DOHH2 (cell line): ENCODE measurements around the gene ALG12.
A peak's percentile ranks its signal among the peaks of the same experiment; 100 is the strongest.

Experiments used
- H3F3A ChIP-seq: fragments of 200-600 bp; sonication (generic), shearing (Covaris generic); 2 replicates; pipeline ENCODE4 v1.6.0; 2016; ENCODE audit warnings: antibody characterized with exemption, mild to moderate bottlenecking; ENCODE audit not compliant: control insufficient read depth, insufficient read depth
- H3K27ac ChIP-seq: fragments of 200-600 bp; sonication (generic); 2 replicates; pipeline ENCODE4 v1.5.1; 2014; ENCODE audit warnings: low read depth, mild to moderate bottlenecking, low read length, moderate library complexity
- H3K27me3 ChIP-seq: fragments of 200-600 bp; sonication (generic); 2 replicates; pipeline ENCODE4 v1.6.1; 2014; ENCODE audit warnings: mild to moderate bottlenecking, low read length, mixed read lengths; ENCODE audit not compliant: control insufficient read depth
- H3K36me3 ChIP-seq: fragments of 200-600 bp; sonication (generic); 2 replicates; pipeline ENCODE4 v1.6.1; 2014; ENCODE audit warnings: mild to moderate bottlenecking, low read length, moderate library complexity, mixed read lengths; ENCODE audit not compliant: control insufficient read depth
- H3K4me1 ChIP-seq: fragments of 200-600 bp; sonication (generic); 2 replicates; pipeline ENCODE4 v1.6.1; 2014; ENCODE audit warnings: mild to moderate bottlenecking, low read length, mixed read lengths; ENCODE audit not compliant: control insufficient read depth
- H3K4me2 ChIP-seq: fragments of 200-600 bp; sonication (generic); 2 replicates; pipeline ENCODE4 v1.6.0; 2014; ENCODE audit warnings: mild to moderate bottlenecking, low read length, moderate library complexity
- H3K4me3 ChIP-seq: fragments of 200-600 bp; sonication (generic); 2 replicates; pipeline ENCODE4 v1.5.1; 2014; ENCODE audit warnings: mild to moderate bottlenecking, low read length, mixed read lengths
- H3K79me2 ChIP-seq: fragments of 200-600 bp; sonication (generic); 2 replicates; pipeline ENCODE4 v1.6.1; 2014; ENCODE audit warnings: mild to moderate bottlenecking, low read length, mixed read lengths; ENCODE audit not compliant: control insufficient read depth
- H3K9me2 ChIP-seq: fragments of 200-600 bp; sonication (generic); replicated peaks from 2 replicates; pipeline ENCODE4 v1.6.1; 2014; ENCODE audit warnings: mild to moderate bottlenecking, low read length, mixed read lengths; ENCODE audit not compliant: control insufficient read depth
- H3K9me3 ChIP-seq: fragments of 200-600 bp; sonication (generic); 2 replicates; pipeline ENCODE4 v1.6.1; 2014; ENCODE audit warnings: antibody characterized with exemption, low read length, mixed read lengths; ENCODE audit not compliant: control insufficient read depth, insufficient read depth
- H4K20me1 ChIP-seq: fragments of 200-600 bp; sonication (generic); 2 replicates; pipeline ENCODE4 v1.6.0; 2014; ENCODE audit warnings: low read depth, mild to moderate bottlenecking, antibody characterized with exemption, low read length, moderate library complexity; ENCODE audit not compliant: control insufficient read depth, insufficient read depth
- CTCF ChIP-seq: fragments of 200-600 bp; sonication (generic); IDR thresholded peaks from one replicate; pipeline ENCODE4 v1.5.1; 2014; ENCODE audit warnings: antibody characterized with exemption, mild to moderate bottlenecking, low read depth, low read length; ENCODE audit not compliant: poor library complexity, severe bottlenecking
- EZH2phosphoT487 ChIP-seq: fragments of 200-600 bp; sonication (generic); IDR thresholded peaks from 2 replicates; pipeline ENCODE4 v1.6.1; 2017; ENCODE audit warnings: borderline replicate concordance, mild to moderate bottlenecking, antibody characterized with exemption, low read length, moderate library complexity, mixed read lengths

The ALG12 gene

GRCh38 chr22:49923445-49923844 is 5.2 kb upstream of the ALG12 start:
- no peak for TF ChIP-seq EZH2phosphoT487
- peak; percentile 93 for TF ChIP-seq CTCF
- Histone ChIP-seq H3F3A (peaks cover 36% of the 10 kb centered on the region), H3K27me3 (no peaks in the 10 kb centered on the region), H3K36me3 (peaks cover 70% of the 10 kb centered on the region), H3K4me1 (peaks cover 81% of the 10 kb centered on the region), H4K20me1 (no peaks in the 10 kb centered on the region; the same call in 1 of the 2 replicates), H3K4me2 (peak overlapping the region; percentile 99), H3K27ac (peak overlapping the region; percentile 99), H3K79me2 (peaks cover 44% of the 10 kb centered on the region), H3K9me2 (no peaks in the 10 kb centered on the region), H3K4me3 (peak overlapping the region; percentile 62), H3K9me3 (no peaks in the 10 kb centered on the region)

DNA sequence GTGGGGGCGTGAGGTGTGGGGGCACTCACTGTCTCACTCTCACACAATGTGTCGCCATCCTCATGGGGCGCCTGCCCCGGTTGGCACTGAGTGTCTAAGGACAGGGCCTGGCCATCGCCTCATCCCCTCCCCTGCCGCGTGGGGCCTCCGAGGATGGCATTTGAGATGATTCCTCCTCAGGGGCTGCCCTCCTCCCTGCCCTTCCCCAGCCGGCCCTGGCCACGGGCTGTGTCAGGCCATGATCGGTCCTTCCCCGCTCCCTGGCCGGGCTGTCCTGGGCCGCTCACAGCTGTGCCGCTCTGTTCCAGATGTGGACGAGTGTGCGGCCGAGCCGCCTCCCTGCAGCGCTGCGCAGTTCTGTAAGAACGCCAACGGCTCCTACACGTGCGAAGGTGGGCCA is 4.7 kb upstream of the ALG12 start:
- no peaks in the 10 kb centered on the region for H3K9me3 ChIP-seq
- TF ChIP-seq CTCF (no peak), EZH2phosphoT487 (no peak)
- H3K27me3 ChIP-seq: no peaks in the 10 kb centered on the region
- H3K36me3 ChIP-seq: peaks cover 68% of the 10 kb centered on the region
- peak overlapping the region; percentile 99 for H3K27ac ChIP-seq
- H3K4me1 ChIP-seq: peaks cover 77% of the 10 kb centered on the region
- peak overlapping the region; percentile 99 for H3K4me2 ChIP-seq
- peaks cover 36% of the 10 kb centered on the region for H3F3A ChIP-seq
- H3K4me3 ChIP-seq: peak overlapping the region; percentile 62
- H3K79me2 ChIP-seq: peaks cover 46% of the 10 kb centered on the region
- no peaks in the 10 kb centered on the region; the same call in 1 of the 2 replicates for H4K20me1 ChIP-seq
- no peaks in the 10 kb centered on the region for H3K9me2 ChIP-seq

- no peaks in the 10 kb centered on the region; the same call in 1 of the 2 replicates for H4K20me1 ChIP-seq
These were observed 4.2 kb upstream of the ALG12 start for GRCh38 chr22:49922484-49922883.

More at GRCh38 chr22:49922484-49922883, 4.2 kb upstream of the ALG12 start:
- Histone ChIP-seq H3K27ac (peak overlapping the region; percentile 30), H3K9me2 (no peaks in the 10 kb centered on the region), H3K27me3 (no peaks in the 10 kb centered on the region), H3K36me3 (peaks cover 66% of the 10 kb centered on the region), H3F3A (peaks cover 35% of the 10 kb centered on the region), H3K4me1 (peaks cover 77% of the 10 kb centered on the region), H3K4me3 (no peak overlapping the region), H3K79me2 (peaks cover 50% of the 10 kb centered on the region), H3K4me2 (peak overlapping the region; percentile 17; the same call in 1 of the 2 replicates), H3K9me3 (no peaks in the 10 kb centered on the region)
- no peak for TF ChIP-seq EZH2phosphoT487
- TF ChIP-seq CTCF: no peak
